Hematopoietic multipotent progenitor cell treated with erythropoietin and hydrocortisone succinate and interleukin-3 and kit ligand, for 8 days (in vitro differentiated cells): ENCODE measurements around the gene CACNA1E.
A peak's percentile ranks its signal among the peaks of the same experiment; 100 is the strongest.

Source experiments
- DNase-seq: peaks from one replicate; pipeline ENCODE4 v3.0.0-alpha.2; 2015

The CACNA1E gene

DNA sequence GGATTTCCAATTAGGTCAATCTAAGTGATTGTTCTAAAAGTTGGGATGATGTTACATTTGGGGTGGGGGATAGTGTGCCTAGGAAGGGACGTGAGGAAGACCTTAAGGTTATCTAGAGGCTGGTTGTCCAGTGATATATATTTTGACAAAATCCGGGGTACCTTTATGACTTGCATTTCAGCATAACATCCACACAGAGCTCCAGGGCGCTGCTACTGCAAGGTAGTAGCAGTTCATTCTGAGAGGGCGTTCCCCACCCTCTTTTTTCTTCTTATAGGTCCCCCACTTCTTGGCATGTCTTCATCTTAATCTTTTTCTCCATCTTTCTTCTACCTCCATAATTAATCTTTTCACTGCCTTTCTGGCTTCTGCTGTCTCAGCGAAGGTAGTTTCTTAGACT lies 161.9 kb downstream of the CACNA1E start:
- DNase-seq = no peak

- no peak for DNase-seq
These were observed 163.4 kb downstream of the CACNA1E start for GRCh38 chr1:181646710-181647109.

GRCh38 chr1:181647314-181648035 lies 164.2 kb downstream of the CACNA1E start:
- no peak for DNase-seq

- DNase-seq = no peak
These were observed 168.0 kb downstream of the CACNA1E start for GRCh38 chr1:181651276-181651675.

DNA sequence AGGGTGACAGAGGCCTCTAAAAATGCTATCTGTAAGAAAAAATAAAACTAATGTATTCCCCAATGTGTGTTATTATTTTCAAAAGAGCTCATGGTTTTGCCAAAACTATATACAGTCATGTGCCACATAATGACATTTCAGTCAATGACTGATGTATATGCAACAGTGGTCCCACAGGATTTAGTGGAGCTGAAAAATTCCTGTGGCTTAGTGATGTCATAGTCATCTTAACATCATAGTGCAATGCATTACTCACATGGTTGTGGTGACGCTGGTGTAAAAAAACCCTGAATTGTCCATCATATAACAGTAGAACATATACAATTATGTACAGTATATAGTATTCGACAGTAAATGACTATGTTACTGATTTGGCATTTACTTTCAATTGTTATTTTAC lies 172.4 kb downstream of the CACNA1E start:
- no peak for DNase-seq

DNA sequence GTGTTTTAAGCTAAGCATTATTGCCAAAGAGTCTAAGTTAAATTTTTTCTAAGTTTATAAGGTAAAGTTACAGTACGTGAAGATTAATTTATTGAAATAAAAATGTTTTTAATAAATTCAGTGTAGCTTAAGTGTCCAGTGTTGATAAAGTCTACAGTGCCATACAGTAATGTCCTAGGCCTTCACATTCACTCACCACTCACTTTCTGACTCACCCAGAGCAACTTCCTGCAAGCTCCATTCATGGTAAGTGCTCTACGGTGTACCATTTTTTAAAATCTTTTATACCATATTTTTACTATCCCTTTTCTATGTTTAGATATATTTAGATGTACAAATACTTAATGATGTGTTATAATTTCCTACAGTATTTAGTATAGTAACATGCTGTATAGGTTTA lies 173.2 kb downstream of the CACNA1E start:
- DNase-seq = no peak

GRCh38 chr1:181658581-181658980 lies 175.3 kb downstream of the CACNA1E start:
- no peak for DNase-seq

GRCh38 chr1:181659321-181659957 lies 176.1 kb downstream of the CACNA1E start:
- DNase-seq = no peak

DNA sequence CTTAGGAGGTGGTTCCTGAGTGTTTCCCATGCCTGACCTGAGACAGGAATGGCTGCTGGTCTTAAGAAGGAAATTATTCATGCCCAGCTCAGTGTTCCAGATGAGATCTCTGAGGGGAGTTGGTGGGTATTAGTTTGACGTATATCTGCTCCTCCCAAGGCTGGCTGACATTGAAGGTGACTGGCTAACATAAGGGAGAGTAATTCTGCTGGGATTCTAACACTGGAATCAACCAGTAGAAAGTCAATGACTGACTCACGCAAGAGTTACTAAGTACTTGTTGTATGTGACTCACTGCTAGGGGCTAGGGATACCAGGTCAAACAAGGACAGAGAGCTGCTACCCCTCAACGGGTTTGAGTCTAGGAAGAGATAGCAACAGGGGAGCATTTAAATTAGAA lies 177.3 kb downstream of the CACNA1E start:
- DNase-seq = no peak

GRCh38 chr1:181661569-181661968 lies 178.3 kb downstream of the CACNA1E start:
- DNase-seq = no peak

- no peak for DNase-seq
These were observed 179.3 kb downstream of the CACNA1E start for GRCh38 chr1:181662606-181663005.

GRCh38 chr1:181664543-181664942 lies 181.2 kb downstream of the CACNA1E start:
- DNase-seq = no peak

- DNase-seq = no peak
These were observed 185.9 kb downstream of the CACNA1E start for GRCh38 chr1:181669246-181669645.

- DNase-seq = no peak
These were observed 191.3 kb downstream of the CACNA1E start for GRCh38 chr1:181674617-181675016.

DNA sequence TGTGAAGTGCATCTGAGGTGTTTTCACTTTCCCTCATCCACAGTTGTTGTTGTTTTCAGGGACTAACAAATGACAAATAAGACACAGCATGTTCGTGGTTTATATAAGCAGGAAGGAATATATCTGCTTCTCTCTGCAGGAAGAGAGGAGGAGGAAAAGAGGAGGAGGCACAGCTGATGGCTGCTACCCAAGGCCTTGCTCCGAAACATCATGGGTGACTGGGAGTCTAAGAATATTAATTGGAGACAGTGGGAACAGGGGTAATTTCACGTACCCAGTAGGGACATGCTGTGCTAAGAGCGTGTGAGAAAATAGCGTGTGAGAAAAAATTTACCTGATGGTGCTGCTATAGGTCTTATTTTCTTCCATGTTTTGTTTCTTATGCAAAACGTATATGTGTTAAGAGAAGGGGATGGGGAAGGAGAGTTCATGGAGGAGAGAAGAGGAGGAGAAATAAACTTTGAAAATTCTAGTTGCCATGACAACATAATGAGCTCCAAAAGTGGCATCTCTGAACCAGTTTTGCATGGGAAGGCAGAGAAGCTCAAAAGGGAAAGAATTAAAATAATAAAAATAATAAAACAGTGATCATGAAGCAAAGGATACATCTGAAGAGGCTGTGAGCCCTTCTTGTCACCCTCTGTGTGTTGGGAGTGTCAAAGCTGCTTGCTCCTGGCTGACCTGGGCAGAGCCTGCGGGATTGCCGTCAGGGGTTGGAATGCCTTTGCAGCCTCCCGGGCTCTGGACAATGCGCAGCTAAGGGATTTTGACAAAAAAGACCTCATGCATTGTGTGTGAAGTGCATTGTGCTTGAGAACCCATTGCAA lies 192.0 kb downstream of the CACNA1E start:
- no peak for DNase-seq

- DNase-seq = no peak
These were observed 192.5 kb downstream of the CACNA1E start for GRCh38 chr1:181675918-181676190.

GRCh38 chr1:181676269-181676668 lies 193.0 kb downstream of the CACNA1E start:
- peak; percentile 47 for DNase-seq

- DNase-seq = no peak
These were observed 197.0 kb downstream of the CACNA1E start for GRCh38 chr1:181680332-181680731.

DNA sequence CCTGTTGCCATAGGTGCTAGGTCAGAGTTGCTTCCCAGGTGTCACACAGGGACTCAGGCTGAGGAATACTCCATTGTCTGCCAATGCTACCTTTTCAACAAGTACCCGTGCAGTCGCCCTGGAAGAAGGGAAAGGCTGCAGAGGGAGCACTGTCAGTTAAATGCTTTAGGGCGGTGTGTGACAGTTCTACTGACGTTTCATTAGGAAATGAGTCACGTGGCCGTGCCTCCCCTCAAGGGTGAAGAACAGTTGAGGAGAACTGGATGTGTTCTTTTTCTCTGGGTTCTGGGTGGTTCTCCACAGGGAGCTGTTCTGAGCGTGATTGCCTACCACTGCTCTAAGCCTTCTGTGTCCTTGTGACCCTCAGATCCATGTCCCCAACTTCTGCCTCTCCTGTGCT lies 197.6 kb downstream of the CACNA1E start:
- DNase-seq = no peak

GRCh38 chr1:181685211-181685610 lies 201.9 kb downstream of the CACNA1E start:
- DNase-seq = no peak

- no peak for DNase-seq
These were observed 218.6 kb downstream of the CACNA1E start for GRCh38 chr1:181701891-181702290.

- no peak for DNase-seq
These were observed 221.2 kb downstream of the CACNA1E start for GRCh38 chr1:181704546-181704945.

GRCh38 chr1:181711820-181712219 lies 228.5 kb downstream of the CACNA1E start:
- DNase-seq = no peak

DNA sequence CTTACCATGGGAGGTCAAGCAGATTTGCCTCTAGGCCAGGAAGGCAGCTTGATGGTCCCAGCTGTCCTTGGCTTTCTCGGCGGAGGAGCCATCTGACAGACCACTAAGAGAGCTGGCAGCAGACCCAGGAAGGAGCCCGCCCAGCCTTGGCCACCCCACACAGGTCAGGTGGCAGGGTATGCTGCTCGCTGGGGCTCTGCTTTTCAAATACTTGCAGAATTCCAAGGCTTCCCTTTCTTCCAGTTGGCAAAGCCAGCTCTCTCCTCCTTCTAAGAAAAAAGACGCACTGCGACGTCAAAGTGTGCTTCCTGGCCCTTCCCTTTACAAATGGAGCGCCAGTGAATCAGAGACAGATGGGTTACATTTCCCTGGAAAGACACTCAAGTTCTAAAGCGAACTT lies 229.4 kb downstream of the CACNA1E start:
- DNase-seq = no peak
